ENCODE data around the gene OSBPL5.

The OSBPL5 gene

GRCh38 chr11:3093281-3094191 is 71.6 kb downstream of the OSBPL5 start:
- no peak overlapping the region for H3K4me3 ChIP-seq (ENCODE audit: low read depth, low read length)
- TF ChIP-seq MAX (IDR thresholded peaks at IDR 0.05; ENCODE audit: low read depth, low read length) (no peak), CTCF (IDR thresholded peaks at IDR 0.05; ENCODE audit: low read depth, low read length) (no peak), POLR2A (IDR thresholded peaks at IDR 0.05; ENCODE audit: extremely low read depth, insufficient read length) (no peak), MYC (IDR thresholded peaks at IDR 0.05; ENCODE audit: low read depth, low read length) (no peak)
- peak; percentile 15 for DNase-seq (ENCODE audit: low read depth)

DNA sequence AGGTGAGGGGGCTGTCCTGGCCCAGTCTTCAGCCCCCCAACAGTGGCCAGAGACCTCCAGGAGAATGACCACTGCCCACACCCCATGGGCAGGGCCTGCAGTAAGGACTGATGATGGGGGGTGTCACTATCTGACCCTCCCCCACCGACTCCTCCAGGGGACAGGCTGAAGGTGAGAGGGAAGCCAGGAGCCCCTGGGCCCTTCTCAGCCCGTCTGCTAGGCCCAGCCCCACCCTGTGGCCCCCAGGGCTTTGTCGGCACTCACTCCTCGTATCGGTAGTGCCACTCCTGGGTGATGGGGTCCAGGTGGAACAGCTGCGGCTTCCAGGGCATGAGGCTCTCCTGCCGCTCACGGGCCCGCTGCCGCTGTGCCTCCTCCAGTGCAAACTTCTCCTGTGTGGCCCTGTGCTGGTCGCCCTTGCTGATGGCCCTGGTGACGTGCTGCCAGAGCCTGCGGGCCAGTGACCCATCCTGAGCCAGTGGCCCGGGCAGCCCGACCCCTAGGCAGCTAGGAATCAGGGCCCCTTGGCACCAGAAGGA is 72.4 kb downstream of the OSBPL5 start:
- TF ChIP-seq MYC (IDR thresholded peaks at IDR 0.05; ENCODE audit: low read depth, low read length) (no peak), MAX (IDR thresholded peaks at IDR 0.05; ENCODE audit: low read depth, low read length) (no peak), CTCF (IDR thresholded peaks at IDR 0.05; ENCODE audit: low read depth, low read length) (no peak), POLR2A (IDR thresholded peaks at IDR 0.05; ENCODE audit: extremely low read depth, insufficient read length) (no peak)
- H3K4me3 ChIP-seq (ENCODE audit: low read depth, low read length), result no peak overlapping the region
- DNase-seq (ENCODE audit: low read depth), result peak; percentile 16

GRCh38 chr11:3091846-3092602 is 73.1 kb downstream of the OSBPL5 start:
- DNase-seq (ENCODE audit: low read depth), result peak; percentile 70
- 0 out of 2 replicates have a peak, but pooled peaks have one; percentile 48 for TF ChIP-seq MAX (IDR thresholded peaks at IDR 0.05; ENCODE audit: low read depth, low read length)
- TF ChIP-seq CTCF (IDR thresholded peaks at IDR 0.05; ENCODE audit: low read depth, low read length), result peak; percentile 84
- no peak for TF ChIP-seq POLR2A (IDR thresholded peaks at IDR 0.05; ENCODE audit: extremely low read depth, insufficient read length)
- TF ChIP-seq MYC (IDR thresholded peaks at IDR 0.05; ENCODE audit: low read depth, low read length), result no peak; the same call in 1 of the 2 replicates
- no peak overlapping the region for H3K4me3 ChIP-seq (ENCODE audit: low read depth, low read length)

DNA sequence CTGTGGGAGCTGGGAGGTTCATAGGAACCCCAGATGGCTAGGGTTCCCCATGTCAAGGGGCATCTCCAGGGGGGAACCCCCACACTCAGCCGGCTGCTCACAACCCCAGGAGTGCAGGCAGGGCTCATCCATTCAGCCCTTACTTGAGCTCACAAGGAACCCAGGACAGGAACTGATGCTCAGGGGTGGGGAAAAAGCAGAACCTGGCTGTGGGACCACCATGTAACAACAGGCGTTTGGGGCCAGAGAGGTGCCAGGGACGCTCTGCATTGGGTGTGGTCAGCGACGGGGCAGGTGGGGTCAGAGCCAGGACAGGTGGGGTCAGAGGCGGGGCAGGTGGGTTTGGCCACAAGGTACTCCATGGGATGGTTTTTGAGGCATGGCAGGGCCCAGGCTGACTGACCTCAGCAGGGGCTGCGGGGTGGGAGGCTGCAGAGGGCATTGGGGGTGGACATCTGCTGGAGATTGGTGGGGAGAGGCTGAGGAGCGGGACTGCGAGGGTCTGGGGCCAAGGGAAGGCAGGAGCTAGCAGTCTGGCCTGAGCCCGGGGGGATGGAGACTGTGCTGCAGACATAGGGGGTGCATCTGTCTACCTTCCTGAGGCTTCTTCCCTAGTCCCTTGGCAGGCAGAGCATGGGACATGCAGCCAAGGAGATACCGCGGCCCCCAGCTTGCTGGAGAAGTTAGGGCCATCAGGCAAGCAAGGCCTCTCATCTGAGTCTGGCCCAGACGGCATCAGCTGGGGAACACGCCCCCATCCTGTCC is 73.8 kb downstream of the OSBPL5 start:
- TF ChIP-seq POLR2A (IDR thresholded peaks at IDR 0.05; ENCODE audit: extremely low read depth, insufficient read length) (no peak), MAX (IDR thresholded peaks at IDR 0.05; ENCODE audit: low read depth, low read length) (no peak), CTCF (IDR thresholded peaks at IDR 0.05; ENCODE audit: low read depth, low read length) (no peak)
- no peak overlapping the region for H3K4me3 ChIP-seq (ENCODE audit: low read depth, low read length)

More for the DNA sequence above, 73.8 kb downstream of the OSBPL5 start:
- DNase-seq (ENCODE audit: low read depth), result no peak

Data from NB4 (cell line).